ENCODE data around the gene THRAP3. TPM values are rescaled to one million over a fixed set of nuclear protein-coding genes. Genes with fewer than 3 reads are reported as not detected.
"Not testable (repeated sequence)": the region's sequence is repeated elsewhere in the genome, so short reads cannot be mapped to it uniquely, and the experiment has no call there.

THRAP3 gene
- polyA plus RNA-seq, 1 donor: 94.3 TPM

DNA sequence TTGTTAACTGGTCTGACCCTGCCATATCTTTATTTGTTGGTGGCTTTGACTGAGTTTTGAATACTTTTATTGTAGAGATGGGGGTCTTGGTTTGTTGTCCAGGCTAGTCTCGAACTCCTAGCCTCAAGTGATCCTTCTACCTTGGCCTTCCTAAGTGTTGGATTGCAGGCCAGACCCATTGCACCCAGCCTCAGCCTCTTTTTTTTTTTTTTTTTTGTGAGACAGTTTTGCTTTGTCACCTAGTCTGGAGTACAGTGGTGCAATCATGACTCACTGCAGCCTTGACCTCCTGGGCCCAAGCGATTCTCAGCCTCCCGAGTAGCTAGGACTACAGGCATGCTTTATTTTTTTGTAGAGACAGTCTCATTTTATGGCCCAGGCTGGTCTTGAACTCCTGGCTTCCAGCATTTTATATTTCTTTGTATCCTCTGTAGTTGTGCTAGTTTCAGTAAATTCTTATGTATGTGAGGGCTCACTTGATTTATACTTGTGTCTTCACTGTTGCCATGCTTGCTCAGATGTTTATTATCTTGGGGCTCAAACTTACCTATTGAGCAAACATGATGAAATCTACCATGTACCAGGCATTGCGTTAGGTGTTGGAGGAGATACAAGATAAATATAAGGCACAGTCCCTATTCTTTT, 24.1 kb downstream of the THRAP3 start:
- no peaks in the 10 kb centered on the region for H3K27me3 ChIP-seq (ENCODE audit: control insufficient read depth, insufficient read depth, low read length)
- peak overlapping the region; percentile 66 for H3K27ac ChIP-seq (ENCODE audit: low read length)
- peak; percentile 62 to 82 for DNase-seq
- H3K4me3 ChIP-seq (ENCODE audit: low read length): no peak overlapping the region
- WGBS (ENCODE audit: insufficient coverage, low lambda C conversion rate): 83% methylated on average over 1 of the region's 4 CpGs
- H3K36me3 ChIP-seq (ENCODE audit: control insufficient read depth, insufficient read depth, low read length): peaks cover 10% of the 10 kb centered on the region
- H3K9me3 ChIP-seq (ENCODE audit: control insufficient read depth, low read depth, low read length): no peaks in the 10 kb centered on the region
- peaks cover 12% of the 10 kb centered on the region for H3K4me1 ChIP-seq (ENCODE audit: control insufficient read depth, insufficient read depth, low read length)

DNA sequence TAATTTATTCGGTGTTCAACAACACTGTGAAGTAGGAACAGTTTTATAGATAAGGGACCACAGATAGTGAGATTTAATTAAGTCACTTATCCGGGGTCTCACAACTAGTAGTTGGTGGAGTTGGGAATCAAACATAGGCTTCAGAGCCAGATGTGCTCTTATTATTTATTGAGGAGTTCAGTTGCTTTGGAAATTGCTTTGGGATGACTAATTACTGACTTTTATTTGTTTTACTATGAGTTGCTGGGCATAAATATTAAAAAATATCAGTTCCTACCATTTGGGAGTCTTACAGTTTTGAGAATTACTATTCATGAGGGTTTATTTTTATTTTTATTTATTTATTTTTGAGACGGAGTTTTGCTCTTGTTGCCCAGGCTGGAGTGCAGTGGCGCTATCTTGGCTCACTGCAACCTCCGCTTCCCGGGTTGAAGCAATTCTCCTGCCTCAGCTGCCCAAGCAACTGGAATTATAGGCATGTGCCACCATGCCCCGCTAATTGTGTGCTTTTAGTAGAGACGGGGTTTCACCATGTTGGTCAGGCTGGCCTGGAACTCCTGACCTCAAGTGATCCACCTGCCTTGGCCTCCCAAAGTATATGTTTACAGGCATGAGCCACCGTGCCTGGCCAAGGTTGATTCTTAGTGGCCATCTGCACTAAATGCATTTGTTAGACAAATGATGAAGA, 27.7 kb downstream of the THRAP3 start:
- H3K9me3 ChIP-seq (ENCODE audit: control insufficient read depth, low read depth, low read length): no peaks in the 10 kb centered on the region
- peaks cover 14% of the 10 kb centered on the region for H3K4me1 ChIP-seq (ENCODE audit: control insufficient read depth, insufficient read depth, low read length)
- H3K36me3 ChIP-seq (ENCODE audit: control insufficient read depth, insufficient read depth, low read length): no peaks in the 10 kb centered on the region
- H3K27ac ChIP-seq (ENCODE audit: low read length): no peak overlapping the region
- DNase-seq: no peak
- 80% methylated on average over 1 of the region's 9 CpGs for WGBS (ENCODE audit: insufficient coverage, low lambda C conversion rate)
- H3K27me3 ChIP-seq (ENCODE audit: control insufficient read depth, insufficient read depth, low read length): no peaks in the 10 kb centered on the region
- no peak overlapping the region for H3K4me3 ChIP-seq (ENCODE audit: low read length)

DNA sequence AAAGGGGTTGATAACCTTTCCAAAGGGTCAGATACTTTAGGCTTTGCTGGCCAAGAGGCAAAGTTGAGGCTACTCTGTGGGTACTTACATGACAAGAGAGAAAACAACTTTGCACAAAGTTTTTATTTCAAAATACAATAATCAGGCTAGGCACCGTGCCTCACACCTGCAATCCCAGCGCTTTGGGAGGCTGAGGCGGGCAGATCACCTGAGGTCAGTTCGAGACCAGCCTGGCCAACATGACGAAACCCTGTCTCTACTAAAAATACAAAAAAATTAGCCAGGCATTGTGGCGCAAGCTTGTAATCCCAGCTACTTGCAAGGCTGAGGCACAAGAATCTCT, 28.2 kb downstream of the THRAP3 start:
- H3K27ac ChIP-seq (ENCODE audit: low read length); H3K4me3 ChIP-seq (ENCODE audit: low read length); DNase-seq; H3K27me3 ChIP-seq (ENCODE audit: control insufficient read depth, insufficient read depth, low read length); H3K36me3 ChIP-seq (ENCODE audit: control insufficient read depth, insufficient read depth, low read length); H3K9me3 ChIP-seq (ENCODE audit: control insufficient read depth, low read depth, low read length): not testable (repeated sequence)
- no CpG with 5 or more reads among the region's 6 CpGs for WGBS (ENCODE audit: insufficient coverage, low lambda C conversion rate)
- H3K4me1 ChIP-seq (ENCODE audit: control insufficient read depth, insufficient read depth, low read length): peaks cover 14% of the 10 kb centered on the region

DNA sequence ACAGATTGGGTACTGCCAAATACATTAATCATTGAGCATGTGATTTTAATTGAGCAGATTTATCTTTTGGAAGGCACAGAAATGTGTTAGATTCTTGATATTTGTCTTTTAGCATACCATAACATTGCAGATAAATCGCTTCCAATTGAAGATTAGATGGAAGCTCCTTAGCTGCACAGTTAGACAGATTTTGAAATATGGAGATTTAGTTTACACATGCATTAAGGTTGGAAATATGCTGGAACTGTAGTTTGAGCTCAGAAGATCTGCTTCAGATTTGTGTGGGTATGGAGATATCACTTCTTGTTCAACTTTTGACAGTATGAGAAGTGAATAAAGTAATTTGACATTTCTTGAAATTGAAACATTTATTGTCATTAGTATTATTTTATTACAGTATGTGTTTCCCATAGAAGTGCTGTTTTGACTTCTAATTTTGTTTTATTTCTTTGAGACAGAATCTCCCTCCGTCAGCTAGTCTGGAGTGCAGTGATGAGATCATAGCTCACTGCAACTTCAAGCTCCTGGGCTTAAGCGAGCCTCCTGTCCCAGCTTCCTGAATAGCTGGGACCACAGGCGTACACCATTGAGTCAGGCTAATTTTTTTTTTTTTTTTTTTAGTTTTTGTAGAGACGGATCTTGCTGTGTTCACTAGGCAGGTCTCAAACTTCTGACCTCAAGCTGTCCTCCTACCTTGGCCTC, 29.1 kb downstream of the THRAP3 start:
- Histone ChIP-seq H3K9me3 (ENCODE audit: control insufficient read depth, low read depth, low read length) (no peaks in the 10 kb centered on the region), H3K36me3 (ENCODE audit: control insufficient read depth, insufficient read depth, low read length) (no peaks in the 10 kb centered on the region), H3K4me1 (ENCODE audit: control insufficient read depth, insufficient read depth, low read length) (peaks cover 12% of the 10 kb centered on the region), H3K4me3 (ENCODE audit: low read length) (no peak overlapping the region), H3K27me3 (ENCODE audit: control insufficient read depth, insufficient read depth, low read length) (no peaks in the 10 kb centered on the region), H3K27ac (ENCODE audit: low read length) (no peak overlapping the region)
- WGBS (ENCODE audit: insufficient coverage, low lambda C conversion rate): 100% methylated on average over 1 of the region's 5 CpGs
- DNase-seq: no peak

DNA sequence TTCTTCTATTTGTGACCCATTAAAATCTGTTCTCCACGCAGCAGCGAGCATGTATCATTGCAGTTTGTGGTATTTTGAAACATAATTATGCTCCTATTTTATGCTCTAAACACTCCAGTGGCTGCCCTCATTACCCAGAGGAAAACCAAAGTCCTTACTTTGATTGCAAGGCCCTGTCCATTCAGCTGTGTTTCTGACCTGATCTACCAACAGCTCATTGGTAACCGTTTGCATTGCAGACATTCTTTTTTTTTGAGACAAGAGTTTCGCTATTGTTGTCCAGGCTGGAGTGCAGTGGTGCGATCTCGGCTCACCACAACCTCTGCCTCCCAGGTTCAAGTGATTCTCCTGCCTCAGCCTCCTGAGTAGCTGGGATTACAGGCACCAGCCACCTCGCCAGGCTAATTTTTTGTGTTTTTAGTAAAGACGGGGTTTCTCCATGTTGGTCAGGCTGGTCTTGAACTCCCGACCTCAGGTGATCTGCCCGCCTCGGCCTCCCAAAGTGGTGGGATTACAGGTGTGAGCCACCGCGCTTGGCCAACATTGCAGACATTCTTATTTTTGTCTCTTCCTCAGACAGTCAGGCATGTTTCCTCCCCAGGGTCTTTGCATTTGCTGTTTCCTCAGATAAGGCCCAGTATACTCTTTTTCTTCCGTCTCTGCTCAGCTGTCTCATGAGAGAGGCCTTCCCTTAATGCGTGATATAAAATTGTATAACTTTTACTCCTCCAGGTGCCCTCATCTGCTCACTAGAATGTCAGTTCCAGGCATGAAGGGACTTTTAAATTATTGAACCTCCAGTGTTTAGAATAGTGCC, 32.5 kb downstream of the THRAP3 start:
- no peaks in the 10 kb centered on the region for H3K9me3 ChIP-seq (ENCODE audit: control insufficient read depth, low read depth, low read length)
- peaks cover 24% of the 10 kb centered on the region for H3K36me3 ChIP-seq (ENCODE audit: control insufficient read depth, insufficient read depth, low read length)
- no peaks in the 10 kb centered on the region for H3K27me3 ChIP-seq (ENCODE audit: control insufficient read depth, insufficient read depth, low read length)
- H3K27ac ChIP-seq (ENCODE audit: low read length): no peak overlapping the region
- 75% methylated on average over 4 of the region's 15 CpGs for WGBS (ENCODE audit: insufficient coverage, low lambda C conversion rate)
- no peak for DNase-seq
- peaks cover 3% of the 10 kb centered on the region for H3K4me1 ChIP-seq (ENCODE audit: control insufficient read depth, insufficient read depth, low read length)
- no peak overlapping the region for H3K4me3 ChIP-seq (ENCODE audit: low read length)

DNA sequence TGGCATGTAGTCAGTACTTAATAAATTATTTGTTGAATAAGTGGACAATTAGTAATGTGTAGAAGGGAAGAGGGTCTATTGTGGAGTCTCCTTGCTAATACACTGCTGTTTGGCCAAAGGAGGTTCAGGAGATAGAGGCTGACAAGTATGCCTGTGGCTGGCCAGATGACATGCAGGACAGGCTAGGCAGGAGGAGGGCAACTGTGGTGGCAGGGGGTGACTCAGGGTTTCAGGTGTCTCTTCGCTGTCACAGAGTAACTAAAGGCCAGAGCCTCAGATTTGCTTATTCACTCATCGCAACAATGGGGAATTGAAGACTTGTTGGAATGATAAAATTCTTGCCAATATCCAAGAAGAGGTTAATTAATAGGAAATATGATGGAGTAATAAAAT, 33.1 kb downstream of the THRAP3 start:
- WGBS (ENCODE audit: insufficient coverage, low lambda C conversion rate): no CpG with 5 or more reads among the region's 2 CpGs
- Histone ChIP-seq H3K27ac (ENCODE audit: low read length) (no peak overlapping the region), H3K9me3 (ENCODE audit: control insufficient read depth, low read depth, low read length) (no peaks in the 10 kb centered on the region), H3K4me3 (ENCODE audit: low read length) (no peak overlapping the region), H3K4me1 (ENCODE audit: control insufficient read depth, insufficient read depth, low read length) (peaks cover 3% of the 10 kb centered on the region), H3K36me3 (ENCODE audit: control insufficient read depth, insufficient read depth, low read length) (peaks cover 29% of the 10 kb centered on the region), H3K27me3 (ENCODE audit: control insufficient read depth, insufficient read depth, low read length) (no peaks in the 10 kb centered on the region)
- no peak for DNase-seq

DNA sequence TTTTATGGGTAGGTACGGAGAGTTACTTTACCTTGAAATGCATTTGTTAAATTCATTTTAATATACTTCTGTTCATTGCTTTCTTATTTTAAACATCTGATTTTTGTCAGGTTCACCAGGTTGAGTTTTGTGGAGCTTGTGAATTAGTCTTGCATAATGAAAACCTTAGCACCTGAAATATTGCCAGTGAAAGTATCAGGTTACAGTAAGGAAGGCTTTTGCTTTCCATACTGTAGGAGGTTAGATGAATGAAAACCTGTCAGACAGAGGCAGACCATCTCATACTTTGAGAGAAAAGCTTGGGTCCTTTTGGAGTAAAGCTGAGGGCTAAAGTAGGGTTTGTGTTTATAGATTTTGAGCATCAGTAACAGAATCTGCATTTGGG, 34.7 kb downstream of the THRAP3 start:
- no CpG with 5 or more reads among the region's 1 CpG for WGBS (ENCODE audit: insufficient coverage, low lambda C conversion rate)
- H3K9me3 ChIP-seq (ENCODE audit: control insufficient read depth, low read depth, low read length): no peaks in the 10 kb centered on the region
- H3K27ac ChIP-seq (ENCODE audit: low read length): no peak overlapping the region
- H3K4me3 ChIP-seq (ENCODE audit: low read length): no peak overlapping the region
- DNase-seq: no peak
- peaks cover 36% of the 10 kb centered on the region for H3K36me3 ChIP-seq (ENCODE audit: control insufficient read depth, insufficient read depth, low read length)
- no peaks in the 10 kb centered on the region for H3K27me3 ChIP-seq (ENCODE audit: control insufficient read depth, insufficient read depth, low read length)
- H3K4me1 ChIP-seq (ENCODE audit: control insufficient read depth, insufficient read depth, low read length): peaks cover 3% of the 10 kb centered on the region

DNA sequence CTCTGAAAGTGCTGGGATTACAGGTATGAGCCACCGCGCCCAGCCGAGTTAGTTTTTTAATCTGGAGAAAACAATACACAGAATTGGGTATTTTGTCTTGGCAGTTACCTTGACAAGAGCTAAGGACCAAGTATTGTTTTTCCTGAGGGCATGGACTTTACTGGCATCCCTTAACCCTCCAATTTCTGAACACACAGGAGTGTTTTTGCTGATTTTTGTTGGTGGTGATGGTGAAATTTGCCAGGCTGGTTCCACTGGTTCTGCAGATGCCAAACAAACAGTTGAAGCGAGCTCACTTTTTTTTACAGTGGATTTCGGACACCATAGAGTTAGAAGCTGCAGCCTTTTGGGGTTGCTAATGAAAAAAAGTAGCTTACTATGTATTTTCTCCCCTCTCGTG, 44.7 kb downstream of the THRAP3 start:
- no peak overlapping the region for H3K4me3 ChIP-seq (ENCODE audit: low read length)
- no peak overlapping the region for H3K27ac ChIP-seq (ENCODE audit: low read length)
- 70% methylated on average over 2 of the region's 6 CpGs for WGBS (ENCODE audit: insufficient coverage, low lambda C conversion rate)
- no peaks in the 10 kb centered on the region for H3K9me3 ChIP-seq (ENCODE audit: control insufficient read depth, low read depth, low read length)
- H3K36me3 ChIP-seq (ENCODE audit: control insufficient read depth, insufficient read depth, low read length): peaks cover 16% of the 10 kb centered on the region
- H3K4me1 ChIP-seq (ENCODE audit: control insufficient read depth, insufficient read depth, low read length): peaks cover 4% of the 10 kb centered on the region
- H3K27me3 ChIP-seq (ENCODE audit: control insufficient read depth, insufficient read depth, low read length): no peaks in the 10 kb centered on the region
- no peak for DNase-seq

DNA sequence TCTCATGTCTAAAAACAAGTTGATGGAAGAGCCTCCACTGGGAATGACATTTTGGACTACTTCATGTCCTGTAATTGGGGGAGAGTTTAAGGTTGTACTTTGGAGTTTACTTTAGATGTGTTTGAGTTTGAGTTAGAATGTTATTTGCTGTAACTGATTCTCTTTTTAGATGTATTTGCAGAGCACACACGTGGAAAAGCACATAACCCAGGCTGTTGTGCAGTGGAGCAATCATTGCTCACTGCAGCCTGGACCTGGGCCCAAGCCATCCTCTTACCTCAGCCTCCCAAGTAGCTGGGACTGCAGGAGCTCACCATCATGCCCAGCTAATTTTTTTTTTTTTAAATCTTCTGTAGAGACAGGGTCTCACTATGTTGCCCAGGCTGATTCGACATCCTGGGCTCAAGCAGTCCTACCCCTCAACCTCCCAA, 45.2 kb downstream of the THRAP3 start:
- no CpG with 5 or more reads among the region's 2 CpGs for WGBS (ENCODE audit: insufficient coverage, low lambda C conversion rate)
- Histone ChIP-seq H3K4me1 (ENCODE audit: control insufficient read depth, insufficient read depth, low read length) (peaks cover 4% of the 10 kb centered on the region), H3K27ac (ENCODE audit: low read length) (no peak overlapping the region), H3K27me3 (ENCODE audit: control insufficient read depth, insufficient read depth, low read length) (no peaks in the 10 kb centered on the region), H3K36me3 (ENCODE audit: control insufficient read depth, insufficient read depth, low read length) (peaks cover 11% of the 10 kb centered on the region), H3K4me3 (ENCODE audit: low read length) (no peak overlapping the region), H3K9me3 (ENCODE audit: control insufficient read depth, low read depth, low read length) (no peaks in the 10 kb centered on the region)
- no peak for DNase-seq

DNA sequence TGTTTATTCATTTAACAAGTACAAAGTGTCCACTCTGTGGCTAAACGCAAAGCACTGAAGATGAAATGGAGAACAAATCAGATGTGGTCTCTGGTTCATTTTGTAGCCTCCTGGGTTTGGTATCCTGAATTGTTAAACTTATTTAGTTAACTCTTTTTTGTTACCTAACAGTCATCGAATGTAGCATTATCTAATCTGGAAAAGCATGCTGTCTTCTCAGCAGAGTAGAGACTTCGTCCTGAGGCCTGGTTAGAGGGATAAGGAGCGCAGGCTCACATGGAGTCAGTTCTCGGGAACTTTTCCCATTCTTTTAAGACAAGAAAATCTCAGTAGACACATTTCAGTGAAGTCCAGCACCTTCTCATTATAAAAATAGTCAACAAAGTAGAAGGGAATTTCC, 48.8 kb downstream of the THRAP3 start:
- WGBS (ENCODE audit: insufficient coverage, low lambda C conversion rate): no CpG with 5 or more reads among the region's 5 CpGs
- Histone ChIP-seq H3K4me1 (ENCODE audit: control insufficient read depth, insufficient read depth, low read length) (peaks cover 4% of the 10 kb centered on the region), H3K27ac (ENCODE audit: low read length) (peak overlapping the region; percentile 30), H3K9me3 (ENCODE audit: control insufficient read depth, low read depth, low read length) (no peaks in the 10 kb centered on the region), H3K27me3 (ENCODE audit: control insufficient read depth, insufficient read depth, low read length) (no peaks in the 10 kb centered on the region), H3K36me3 (ENCODE audit: control insufficient read depth, insufficient read depth, low read length) (peaks cover 19% of the 10 kb centered on the region), H3K4me3 (ENCODE audit: low read length) (no peak overlapping the region)
- DNase-seq: peak; percentile 23 to 62
